Measurements from ENCODE around the gene AKNA.
A peak's percentile ranks its signal among the peaks of the same experiment; 100 is the strongest.

Gene AKNA

DNA sequence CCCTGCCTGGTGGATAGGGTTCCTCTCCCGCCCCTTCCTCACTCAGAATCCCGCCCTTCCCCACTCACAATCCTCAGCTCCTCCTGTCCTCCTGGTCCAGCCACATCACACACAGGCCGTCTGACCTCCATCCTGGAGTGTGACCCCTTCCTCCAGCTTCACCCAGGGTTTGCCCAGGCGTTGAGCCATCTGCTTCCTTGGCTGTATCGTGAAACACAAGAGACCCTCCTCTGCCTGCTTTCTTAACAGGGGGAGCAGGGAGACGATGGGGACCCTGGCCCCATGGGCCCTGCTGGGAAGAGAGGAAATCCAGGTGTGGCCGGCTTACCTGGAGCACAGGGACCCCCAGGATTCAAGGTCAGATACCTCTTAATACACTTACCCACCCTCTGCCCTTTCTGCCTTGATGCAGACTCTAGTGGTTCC is 97.2 kb downstream of the AKNA start:
- TF ChIP-seq, protein P1, sequence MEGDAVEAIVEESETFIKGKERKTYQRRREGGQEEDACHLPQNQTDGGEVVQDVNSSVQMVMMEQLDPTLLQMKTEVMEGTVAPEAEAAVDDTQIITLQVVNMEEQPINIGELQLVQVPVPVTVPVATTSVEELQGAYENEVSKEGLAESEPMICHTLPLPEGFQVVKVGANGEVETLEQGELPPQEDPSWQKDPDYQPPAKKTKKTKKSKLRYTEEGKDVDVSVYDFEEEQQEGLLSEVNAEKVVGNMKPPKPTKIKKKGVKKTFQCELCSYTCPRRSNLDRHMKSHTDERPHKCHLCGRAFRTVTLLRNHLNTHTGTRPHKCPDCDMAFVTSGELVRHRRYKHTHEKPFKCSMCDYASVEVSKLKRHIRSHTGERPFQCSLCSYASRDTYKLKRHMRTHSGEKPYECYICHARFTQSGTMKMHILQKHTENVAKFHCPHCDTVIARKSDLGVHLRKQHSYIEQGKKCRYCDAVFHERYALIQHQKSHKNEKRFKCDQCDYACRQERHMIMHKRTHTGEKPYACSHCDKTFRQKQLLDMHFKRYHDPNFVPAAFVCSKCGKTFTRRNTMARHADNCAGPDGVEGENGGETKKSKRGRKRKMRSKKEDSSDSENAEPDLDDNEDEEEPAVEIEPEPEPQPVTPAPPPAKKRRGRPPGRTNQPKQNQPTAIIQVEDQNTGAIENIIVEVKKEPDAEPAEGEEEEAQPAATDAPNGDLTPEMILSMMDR (IDR thresholded peaks at IDR 0.05; ENCODE audit: low read depth, low read length), result no peak
- no peak overlapping the region for H3K4me3 ChIP-seq (ENCODE audit: low read depth, low read length)
- no peak for DNase-seq (ENCODE audit: low read depth, low spot score)
- in situ Hi-C loops (cut with HindIII; ENCODE audit: low sequenced_read_pairs), result no loop called here

DNA sequence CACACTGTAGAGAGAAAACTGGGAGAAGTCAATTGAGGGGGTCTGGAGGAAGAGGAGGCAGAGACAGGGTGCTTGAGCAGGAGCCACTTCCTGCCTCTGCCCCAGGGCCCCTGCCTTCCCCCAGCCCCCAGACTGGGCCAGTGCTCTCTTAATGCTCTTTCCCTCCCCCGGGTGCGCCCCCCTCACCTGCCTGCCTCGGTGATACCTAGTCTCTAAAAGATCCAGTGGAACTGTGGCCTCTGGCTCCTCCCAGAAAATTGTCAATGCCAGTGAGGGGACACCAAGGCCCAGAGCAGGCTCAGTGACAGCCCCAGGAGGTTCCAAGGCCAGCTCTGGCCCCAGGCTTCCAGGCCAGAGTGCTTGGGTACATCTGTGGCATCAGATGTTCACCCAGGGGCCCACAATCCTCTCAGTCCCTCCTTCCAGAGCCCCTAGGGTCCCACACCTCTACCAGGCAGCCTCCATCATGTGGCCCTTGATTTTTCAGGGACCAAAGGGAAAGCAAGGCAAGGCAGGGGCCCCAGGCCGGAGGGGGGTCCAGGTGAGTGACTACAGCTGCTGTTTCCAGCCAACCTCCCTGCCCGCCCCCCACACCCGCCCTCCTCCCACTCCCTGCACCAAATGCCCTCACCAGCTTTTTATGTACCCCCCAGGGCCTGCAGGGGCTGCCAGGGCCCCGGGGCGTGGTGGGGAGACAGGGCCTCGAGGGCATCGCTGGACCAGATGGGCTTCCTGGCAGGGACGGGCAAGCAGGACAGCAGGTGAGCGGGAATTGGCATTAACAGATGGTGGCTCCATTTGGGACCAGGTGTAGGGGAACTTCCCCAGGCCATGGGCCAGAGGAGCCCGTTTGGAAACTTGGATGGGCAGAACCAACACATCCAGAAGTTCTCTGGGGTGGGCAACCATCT is 98.0 kb downstream of the AKNA start:
- in situ Hi-C loops (cut with HindIII; ENCODE audit: low sequenced_read_pairs), result no loop called here
- DNase-seq (ENCODE audit: low read depth, low spot score), result no peak
- no peak overlapping the region for H3K4me3 ChIP-seq (ENCODE audit: low read depth, low read length)
- TF ChIP-seq, protein P1 (IDR thresholded peaks at IDR 0.05; ENCODE audit: low read depth, low read length), result no peak

DNA sequence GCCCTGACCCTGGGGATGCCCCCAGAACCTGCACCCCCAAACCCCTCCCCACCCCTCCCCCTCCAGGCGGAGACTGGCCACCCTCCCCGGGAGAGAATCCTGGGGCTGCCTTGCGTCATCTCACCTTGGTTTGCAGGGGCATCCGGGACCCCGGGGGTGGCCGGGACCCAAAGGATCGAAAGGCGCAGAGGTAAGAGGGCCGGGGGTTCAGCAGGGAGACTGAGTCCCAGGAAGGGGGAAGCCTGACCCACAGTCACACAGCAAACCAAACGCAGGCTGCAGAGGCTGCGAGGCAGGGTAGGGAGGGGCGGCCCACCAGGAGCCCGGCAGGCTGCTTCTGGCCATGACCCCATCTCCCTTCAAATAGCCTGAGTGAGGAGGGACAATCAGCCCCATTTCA is 98.7 kb downstream of the AKNA start:
- no peak for DNase-seq (ENCODE audit: low read depth, low spot score)
- in situ Hi-C loops (cut with HindIII; ENCODE audit: low sequenced_read_pairs), result no loop called here
- TF ChIP-seq, protein P1 (IDR thresholded peaks at IDR 0.05; ENCODE audit: low read depth, low read length), result no peak

DNA sequence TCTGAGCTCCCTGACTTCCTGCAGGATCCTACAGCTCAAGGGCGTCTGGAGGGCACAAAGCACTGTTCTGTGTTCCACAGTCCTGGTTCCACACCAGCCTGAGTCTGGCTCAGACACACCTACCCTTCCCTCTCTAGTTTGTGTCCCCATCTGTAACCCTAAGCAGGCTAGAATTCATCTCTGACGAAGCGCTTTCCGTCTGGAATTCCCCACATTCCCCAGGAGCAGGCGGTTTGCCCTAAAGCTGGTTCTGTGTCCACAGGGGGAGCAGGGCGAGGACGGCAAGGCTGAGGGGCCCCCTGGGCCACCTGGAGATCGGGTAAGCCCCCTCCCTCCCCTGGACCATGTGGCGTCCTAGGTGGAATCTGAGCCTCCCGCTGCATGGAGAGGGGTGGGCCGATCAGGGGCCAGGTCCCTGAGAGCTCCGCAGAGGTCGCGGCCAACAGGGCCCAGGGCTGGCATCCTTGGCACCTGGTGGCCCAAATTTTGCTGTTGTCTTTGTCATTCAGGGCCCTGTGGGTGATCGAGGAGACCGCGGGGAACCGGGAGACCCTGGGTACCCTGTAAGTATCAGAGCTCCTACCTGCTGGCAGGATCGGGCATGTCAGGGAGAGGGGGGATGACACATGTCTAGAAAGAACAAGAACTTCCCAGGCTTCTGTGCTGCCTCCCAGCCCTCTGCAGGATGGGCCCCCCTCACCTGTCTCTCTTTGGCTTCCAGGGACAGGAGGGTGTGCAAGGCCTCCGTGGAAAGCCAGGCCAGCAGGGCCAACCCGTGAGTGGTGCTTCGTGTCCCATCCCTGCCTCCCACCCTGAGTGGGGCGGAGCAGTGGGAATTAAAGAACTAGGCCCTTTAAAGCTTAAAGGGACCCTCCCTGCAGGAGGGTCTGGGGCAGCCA is 99.3 kb downstream of the AKNA start:
- DNase-seq (ENCODE audit: low read depth, low spot score), result peak; percentile 52
- TF ChIP-seq, protein P1 (IDR thresholded peaks at IDR 0.05; ENCODE audit: low read depth, low read length), result no peak
- in situ Hi-C loops (cut with HindIII; ENCODE audit: low sequenced_read_pairs), result no loop called here
- no peak overlapping the region for H3K4me3 ChIP-seq (ENCODE audit: low read depth, low read length)

More for the DNA sequence above, 98.7 kb downstream of the AKNA start:
- no peak overlapping the region for H3K4me3 ChIP-seq (ENCODE audit: low read depth, low read length)

DNA sequence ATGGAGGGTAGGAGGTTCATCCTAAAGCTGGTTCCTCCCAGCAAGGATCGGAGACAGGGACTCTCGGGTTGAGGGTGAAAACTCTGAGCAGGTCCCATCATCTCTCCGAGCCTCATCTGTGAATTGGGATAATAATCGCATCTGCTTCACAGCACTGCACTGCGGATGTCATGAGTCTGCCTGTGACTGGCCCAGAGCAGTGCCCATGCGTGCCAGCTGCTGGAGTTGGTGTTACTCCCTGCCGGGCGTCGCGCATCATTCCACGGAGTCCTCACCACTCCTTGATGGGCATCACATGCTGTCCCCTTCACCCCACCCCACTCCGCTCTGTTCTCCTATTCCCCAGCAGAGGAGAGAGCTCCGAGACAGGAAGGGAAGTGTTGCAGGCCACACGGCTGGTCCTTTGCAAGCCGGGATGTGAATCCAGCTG is 100.0 kb downstream of the AKNA start:
- no peak for DNase-seq (ENCODE audit: low read depth, low spot score)
- TF ChIP-seq, protein P1 (IDR thresholded peaks at IDR 0.05; ENCODE audit: low read depth, low read length), result no peak
- in situ Hi-C loops (cut with HindIII; ENCODE audit: low sequenced_read_pairs), result no loop called here

DNA sequence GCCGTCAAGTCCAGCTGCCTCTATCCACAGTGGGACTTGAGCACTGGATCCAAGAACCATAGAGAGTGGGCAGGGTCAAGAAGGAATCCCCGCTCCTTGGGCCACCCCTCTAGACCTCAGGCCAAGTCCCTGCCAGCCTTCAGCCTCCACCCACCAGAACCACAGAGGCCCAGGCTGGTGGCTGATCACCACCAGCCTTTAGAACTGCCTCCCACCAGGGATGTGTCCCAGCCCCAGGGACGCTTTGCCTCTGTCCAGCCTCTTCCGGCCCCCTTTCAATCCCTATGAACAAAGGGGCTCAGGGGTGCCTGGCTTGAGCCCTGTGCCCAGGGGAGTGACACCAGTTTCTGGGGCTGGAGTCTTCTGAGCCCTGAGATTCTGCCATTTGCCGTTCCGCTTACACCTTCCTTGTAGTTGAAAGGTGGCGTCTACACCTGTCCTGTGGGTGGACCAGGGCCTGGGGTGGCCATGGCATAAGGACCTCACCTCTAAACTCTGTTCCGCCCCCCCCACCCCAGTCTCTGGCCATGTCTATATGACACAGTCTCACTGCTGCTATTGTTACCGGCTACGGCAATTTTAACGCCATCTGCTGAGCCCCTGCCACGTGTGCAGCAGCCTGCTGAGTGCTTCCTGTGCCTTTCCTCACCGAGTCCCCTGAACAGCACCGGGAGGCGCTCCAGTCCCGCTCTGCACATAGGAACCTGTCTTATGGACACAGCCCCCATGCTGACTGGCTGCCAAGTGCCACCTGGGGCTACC is 100.6 kb downstream of the AKNA start:
- in situ Hi-C loops (cut with HindIII; ENCODE audit: low sequenced_read_pairs), result no loop called here
- no peak for DNase-seq (ENCODE audit: low read depth, low spot score)
- TF ChIP-seq, protein P1 (IDR thresholded peaks at IDR 0.05; ENCODE audit: low read depth, low read length), result no peak
- H3K4me3 ChIP-seq (ENCODE audit: low read depth, low read length), result no peak overlapping the region

More for the DNA sequence above, 100.0 kb downstream of the AKNA start:
- no peak overlapping the region for H3K4me3 ChIP-seq (ENCODE audit: low read depth, low read length)

Measured in astrocyte of the spinal cord (primary cell).